Hematopoietic multipotent progenitor cell treated with erythropoietin and hydrocortisone succinate and interleukin-3 and kit ligand, for 8 days (in vitro differentiated cells): ENCODE results near the gene CCL3.
A peak's percentile ranks its signal among the peaks of the same experiment; 100 is the strongest.
"Not testable (repeated sequence)": the region's sequence is repeated elsewhere in the genome, so short reads cannot be mapped to it uniquely, and the experiment has no call there.

ENCODE experiments used
- DNase-seq: peaks from one replicate; pipeline ENCODE4 v3.0.0-alpha.2; 2015

The CCL3 gene

DNA sequence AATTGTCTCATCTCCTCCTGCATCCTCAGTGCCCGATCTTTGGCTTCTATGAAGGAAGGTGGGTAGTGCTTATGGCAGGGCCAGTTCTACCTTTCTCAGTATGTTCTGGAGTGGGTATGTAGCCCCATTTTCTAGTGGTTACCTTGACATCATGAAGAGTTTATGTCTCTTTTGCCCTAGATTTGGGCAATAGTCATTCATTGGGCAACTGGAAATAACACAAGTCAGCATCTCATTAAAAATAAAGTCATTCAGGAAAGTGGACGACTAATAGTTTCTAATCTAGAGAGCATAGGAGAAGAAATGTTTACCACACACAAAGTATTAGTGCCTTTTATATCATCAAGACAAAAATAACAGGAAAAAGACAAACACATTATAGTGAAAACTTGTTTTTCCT lies 6.3 kb downstream of the CCL3 start:
- not testable (repeated sequence) for DNase-seq

- peak; percentile 38 for DNase-seq
Measured at GRCh38 chr17:36082482-36083120, 7.3 kb downstream of the CCL3 start.

GRCh38 chr17:36081681-36082471 lies 8.1 kb downstream of the CCL3 start:
- DNase-seq: not testable (repeated sequence)

DNA sequence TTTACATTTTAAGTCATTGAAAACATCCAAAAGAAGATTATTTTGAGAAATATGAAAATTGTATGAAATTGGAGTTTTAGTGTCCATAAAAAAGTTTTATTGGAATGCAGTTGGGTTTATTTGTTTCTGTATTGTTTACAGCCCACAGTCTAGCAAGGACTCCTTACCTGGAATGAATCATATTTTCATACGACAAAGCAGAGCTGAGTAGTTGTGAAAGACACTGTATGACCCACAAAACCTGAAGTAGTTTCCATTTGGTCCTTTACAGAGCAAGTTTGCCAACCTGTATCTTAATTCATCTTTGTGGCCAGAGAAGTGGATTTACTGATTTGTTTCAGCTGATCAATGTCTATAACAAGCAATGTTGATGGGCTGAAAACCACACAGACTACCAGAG lies 15.6 kb downstream of the CCL3 start:
- no peak for DNase-seq

- peak; percentile 88 for DNase-seq
Measured at GRCh38 chr17:36072431-36073121, 17.4 kb downstream of the CCL3 start.

DNA sequence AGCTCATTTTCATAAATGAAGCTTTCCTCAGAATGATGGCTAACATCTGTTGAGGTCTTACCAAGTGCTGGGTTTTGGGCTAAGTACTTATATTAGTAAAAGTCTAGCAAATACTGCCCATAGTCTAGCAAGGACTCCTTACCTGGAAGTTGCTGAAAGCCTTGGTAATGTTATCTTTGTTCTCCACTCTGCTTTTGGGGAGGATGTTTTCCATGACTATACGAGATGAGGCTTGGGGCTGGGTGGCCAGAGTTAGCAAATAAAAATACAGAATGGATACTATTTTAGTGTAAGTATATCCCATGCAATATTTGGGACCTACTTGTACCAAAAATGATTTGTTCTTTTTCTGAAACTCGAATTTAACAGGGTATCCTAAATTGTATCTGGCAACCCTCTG lies 18.2 kb downstream of the CCL3 start:
- peak; percentile 55 for DNase-seq

GRCh38 chr17:36070427-36070826 lies 19.5 kb downstream of the CCL3 start:
- DNase-seq: no peak

- no peak for DNase-seq
Measured at GRCh38 chr17:36069136-36069535, 20.8 kb downstream of the CCL3 start.

DNA sequence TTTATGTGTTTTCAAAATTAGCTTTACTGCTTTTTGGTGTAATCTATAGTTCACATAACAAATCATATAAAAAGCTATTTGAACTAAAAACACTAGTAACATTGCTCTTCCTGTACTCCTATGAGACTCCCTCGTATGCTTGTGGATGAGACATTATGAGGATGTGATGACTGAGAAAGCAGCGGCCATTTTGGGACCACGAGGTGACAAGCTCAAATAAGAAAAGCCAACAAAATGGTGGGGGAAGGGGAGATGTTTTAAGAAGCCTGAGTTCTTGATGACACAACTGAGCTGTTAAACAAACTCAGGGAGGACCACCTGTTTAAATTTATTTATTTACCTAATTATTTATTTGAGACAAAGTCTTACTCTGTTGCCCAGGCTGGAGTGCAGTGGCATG lies 21.4 kb downstream of the CCL3 start:
- DNase-seq: no peak

- peak; percentile 62 for DNase-seq
Measured at GRCh38 chr17:36066365-36066985, 23.5 kb downstream of the CCL3 start.

DNA sequence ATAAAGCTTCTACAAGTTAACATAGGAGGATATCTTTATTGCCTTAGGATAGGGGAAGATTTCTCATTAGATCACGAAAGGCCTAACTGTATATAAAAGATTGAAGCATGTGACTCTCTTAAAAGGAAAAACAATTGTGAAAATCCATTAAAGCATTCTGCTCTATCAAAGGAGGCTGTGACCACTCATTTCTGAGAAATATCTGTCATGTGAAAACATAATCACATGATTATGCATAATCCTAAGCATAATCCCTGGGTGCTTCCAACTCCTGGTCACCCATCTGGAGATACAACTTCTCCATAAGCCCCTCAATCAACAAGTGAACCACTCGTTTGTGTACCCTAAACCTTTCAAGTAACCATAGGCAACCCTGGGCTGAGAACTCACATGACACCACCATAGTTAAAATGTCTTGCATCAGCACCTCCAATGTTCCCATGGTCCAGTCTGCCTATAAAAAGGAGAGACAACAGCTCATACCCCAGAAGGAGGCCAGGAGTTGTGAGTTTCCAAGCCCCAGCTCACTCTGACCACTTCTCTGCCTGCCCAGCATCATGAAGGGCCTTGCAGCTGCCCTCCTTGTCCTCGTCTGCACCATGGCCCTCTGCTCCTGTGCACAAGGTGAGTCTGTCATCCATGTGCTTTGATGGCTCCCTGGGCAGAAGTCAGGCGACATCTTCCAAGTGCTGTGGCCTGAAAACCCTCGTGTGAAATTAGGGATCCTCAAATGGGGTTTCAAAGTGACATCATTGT lies 26.0 kb downstream of the CCL3 start, which contains the start of gene CCL18:
Gene CCL18, plus strand, starts transcription at position 487 of the 756 bp plus-strand sequence. Its CDS starts 71 bp downstream, at position 558.
- DNase-seq: no peak

DNA sequence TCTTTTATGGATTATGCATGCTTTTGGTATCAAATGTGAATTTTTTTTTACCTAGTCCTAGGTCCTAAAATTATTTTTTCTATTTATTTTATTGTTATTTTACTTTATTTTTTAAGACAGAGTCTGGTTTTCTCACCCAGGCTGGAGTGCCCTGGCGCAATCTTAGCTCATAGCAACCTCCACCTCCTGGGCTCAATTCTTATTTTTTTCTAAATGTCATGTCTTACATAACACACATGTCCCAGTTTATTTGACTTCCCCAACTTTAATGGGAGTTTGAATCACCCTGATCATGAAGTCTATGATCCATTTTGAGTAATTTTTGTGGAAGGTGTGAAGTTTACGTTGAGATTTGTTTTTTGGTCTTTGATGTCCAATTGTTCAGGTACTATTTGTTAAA lies 29.1 kb downstream of the CCL3 start:
- no peak for DNase-seq

DNA sequence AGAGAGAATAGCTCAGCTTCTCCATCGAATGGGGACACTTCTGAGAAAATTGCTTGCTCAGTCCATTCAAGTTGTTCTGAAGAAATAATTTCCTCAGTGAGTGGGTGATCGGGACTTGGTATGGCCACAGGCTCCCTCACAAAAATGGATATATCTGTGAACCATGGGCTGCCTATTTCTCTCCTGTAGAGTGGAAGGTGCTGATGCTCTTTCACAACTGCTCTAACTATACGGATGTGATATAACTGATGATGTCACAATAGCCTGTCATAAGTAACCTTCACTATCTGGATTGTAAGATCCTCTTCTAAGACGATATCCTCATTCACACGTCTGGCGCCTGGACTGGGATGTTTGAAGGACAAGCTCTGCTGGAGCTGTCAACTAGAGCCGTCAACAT lies 30.5 kb downstream of the CCL3 start:
- DNase-seq: no peak

DNA sequence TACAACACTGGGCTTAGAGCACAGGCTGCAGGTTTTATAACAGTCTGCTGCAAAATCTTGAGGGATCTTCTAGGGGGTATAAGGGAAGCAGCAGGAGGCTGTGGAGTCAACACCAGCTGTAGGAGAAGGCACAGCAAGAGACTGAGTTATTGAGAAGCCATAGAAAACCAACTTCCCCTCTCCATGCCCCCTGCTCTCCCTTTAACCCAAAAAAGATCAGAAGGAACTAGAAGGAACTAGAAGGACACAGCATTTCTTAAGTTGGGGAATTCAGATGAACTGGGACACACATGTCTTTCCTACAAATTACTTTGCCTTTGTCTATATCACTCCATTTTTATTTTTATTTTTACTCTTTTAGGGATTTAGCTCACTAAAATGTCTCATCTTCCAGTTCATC lies 32.0 kb downstream of the CCL3 start:
- no peak for DNase-seq

DNA sequence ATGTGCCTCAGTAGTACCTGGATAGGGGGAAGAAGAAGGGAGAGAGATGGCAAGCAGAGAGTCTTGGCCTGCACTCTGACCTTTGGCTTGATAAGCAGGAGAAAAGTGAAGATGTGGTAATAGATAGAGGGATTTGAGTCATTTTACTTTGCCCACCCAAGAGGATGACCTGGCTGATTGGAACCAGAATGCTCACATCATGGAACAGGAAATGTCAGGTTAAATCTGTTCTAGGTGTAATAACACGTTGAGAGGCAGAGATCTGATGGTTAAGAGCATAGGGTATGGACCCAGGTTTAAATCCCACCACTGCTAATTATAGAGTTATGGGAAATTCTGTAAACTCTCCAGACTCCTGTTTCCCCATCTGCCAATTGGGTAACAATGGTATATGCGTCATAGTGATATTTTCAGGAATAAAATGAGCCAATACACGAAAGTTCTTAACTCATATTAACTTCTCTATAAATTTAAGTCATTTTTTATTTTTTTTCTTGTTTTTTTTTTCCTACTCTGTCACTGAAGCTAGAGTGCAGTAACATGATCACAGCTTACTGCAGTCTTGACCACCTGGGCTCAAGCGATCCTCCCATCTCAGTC lies 33.9 kb downstream of the CCL3 start:
- DNase-seq: no peak

DNA sequence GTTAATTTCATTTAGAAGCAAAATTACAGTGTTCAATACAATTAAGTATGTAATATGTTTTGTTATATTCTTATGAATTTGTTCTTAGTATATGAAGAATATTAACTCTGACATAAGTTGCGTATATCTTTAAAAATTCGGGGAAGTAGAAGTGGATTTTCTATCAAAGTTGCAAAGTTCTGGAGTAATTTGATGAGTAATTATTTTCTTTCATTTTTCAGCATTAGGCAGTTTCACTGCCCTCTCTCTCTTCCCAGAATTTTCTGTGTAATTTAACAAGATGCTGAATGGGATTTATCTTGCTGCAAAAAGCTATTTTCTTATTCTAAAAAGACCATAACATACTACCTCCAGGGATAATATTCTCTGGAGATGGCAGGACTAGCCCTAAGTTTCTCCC lies 34.8 kb downstream of the CCL3 start:
- no peak for DNase-seq

DNA sequence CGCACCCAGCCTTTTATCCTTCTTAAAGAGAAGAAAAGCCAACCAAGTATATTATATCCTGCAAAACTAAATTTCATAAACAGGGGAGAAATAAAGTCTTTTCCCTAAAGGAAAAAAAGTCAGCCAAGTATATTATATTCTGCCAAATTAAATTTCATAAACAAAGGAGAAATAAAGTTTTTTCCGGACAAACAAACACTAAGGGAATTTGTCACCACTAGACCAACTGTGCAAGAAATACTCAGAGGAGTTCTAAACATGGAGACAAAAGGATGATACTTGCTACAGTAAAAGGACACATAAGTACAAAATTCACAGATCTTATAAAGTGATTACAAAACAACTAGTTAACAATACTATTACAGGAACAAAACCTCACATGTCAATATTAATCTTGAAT lies 40.3 kb downstream of the CCL3 start:
- no peak for DNase-seq

DNA sequence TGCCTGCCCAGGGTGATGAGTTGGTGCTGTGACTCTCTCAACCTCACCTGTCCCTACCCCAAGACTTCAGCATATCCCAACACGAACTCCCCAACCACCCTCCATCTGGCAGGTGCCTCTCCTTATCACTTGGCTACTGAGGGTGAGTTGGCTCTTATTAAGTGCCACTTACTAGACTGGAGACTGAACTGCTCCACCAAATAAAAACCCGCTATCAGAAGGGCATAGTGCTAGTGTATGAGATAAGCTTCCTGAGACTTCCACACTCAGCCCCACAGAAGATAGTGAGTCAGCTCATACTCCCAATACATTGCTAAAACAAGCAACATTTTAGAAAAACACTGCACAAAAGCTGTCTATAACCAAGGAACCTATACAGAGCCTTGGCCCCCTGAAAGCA lies 41.9 kb downstream of the CCL3 start:
- DNase-seq: peak; percentile 93
